ENCODE results near the gene FAM53A. TPM values are rescaled to one million over a fixed set of nuclear protein-coding genes. Genes with fewer than 3 reads are reported as not detected.
"Not testable (repeated sequence)": the region's sequence is repeated elsewhere in the genome, so short reads cannot be mapped to it uniquely, and the experiment has no call there.

Gene FAM53A
- polyA plus RNA-seq, 5 donors = 2.0 to 4.5 (median 2.2) TPM

- DNase-seq = not testable (repeated sequence)
Observed at GRCh38 chr4:1607436-1608195, 76.5 kb downstream of the FAM53A start.

- DNase-seq = no peak
Observed at GRCh38 chr4:1604706-1605205, 79.4 kb downstream of the FAM53A start.

- DNase-seq = no peak
Observed at GRCh38 chr4:1604181-1604705, 79.9 kb downstream of the FAM53A start.

GRCh38 chr4:1603413-1604135 lies 80.5 kb downstream of the FAM53A start:
- no peak for DNase-seq

GRCh38 chr4:1602655-1603412 lies 81.3 kb downstream of the FAM53A start:
- DNase-seq = no peak

- no peak for DNase-seq
Observed at GRCh38 chr4:1601852-1602654, 82.1 kb downstream of the FAM53A start.

GRCh38 chr4:1601533-1601835 lies 82.6 kb downstream of the FAM53A start:
- DNase-seq = no peak

GRCh38 chr4:1600811-1601532 lies 83.1 kb downstream of the FAM53A start:
- no peak for DNase-seq

GRCh38 chr4:1600211-1600780 lies 83.8 kb downstream of the FAM53A start:
- no peak for DNase-seq

GRCh38 chr4:1599491-1600210 lies 84.5 kb downstream of the FAM53A start:
- no peak for DNase-seq

GRCh38 chr4:1599026-1599481 lies 85.1 kb downstream of the FAM53A start:
- DNase-seq = no peak

GRCh38 chr4:1598206-1599025 lies 85.7 kb downstream of the FAM53A start:
- DNase-seq = no peak

- no peak for DNase-seq
Observed at GRCh38 chr4:1597021-1597931, 86.8 kb downstream of the FAM53A start.

GRCh38 chr4:1596393-1596792 lies 87.7 kb downstream of the FAM53A start:
- DNase-seq = no peak

GRCh38 chr4:1595789-1596325 lies 88.3 kb downstream of the FAM53A start:
- no peak for DNase-seq

- no peak for DNase-seq
Observed at GRCh38 chr4:1594871-1595788, 89.0 kb downstream of the FAM53A start.

Data from right lung (tissue), 5 donors.